ENCODE results near the gene MEF2D.

DNA sequence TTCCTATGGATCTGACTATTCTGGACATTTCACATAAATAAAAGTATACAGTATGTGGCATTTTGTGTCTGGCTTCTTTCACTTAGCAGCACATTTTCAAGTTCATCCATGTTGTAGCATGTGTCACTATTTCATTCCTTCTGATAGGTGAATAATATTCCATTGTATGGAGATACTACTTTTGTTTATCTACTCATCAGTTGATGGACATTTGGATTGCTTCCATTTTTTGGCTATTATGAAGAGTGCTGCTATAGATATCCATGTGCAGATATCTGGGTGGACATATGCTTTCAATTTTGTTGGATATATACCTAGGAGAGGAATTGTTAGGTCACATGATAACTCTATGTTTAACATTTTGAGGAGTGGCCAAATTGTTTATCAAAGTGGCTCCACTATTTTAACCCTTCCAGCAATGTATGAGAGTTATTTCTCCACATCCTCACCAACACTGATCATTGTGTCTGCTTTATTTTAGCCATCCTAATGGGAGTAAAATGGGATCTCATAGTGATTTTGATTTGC lies 21.9 kb upstream of the MEF2D start:
- TF ChIP-seq CTCF (conservative IDR thresholded peaks at IDR 0.05; ENCODE audit: low read depth, low read length) (no peak), EZH2 (IDR thresholded peaks at IDR 0.05; ENCODE audit: borderline replicate concordance, low read depth, low read length, poor library complexity, severe bottlenecking) (no peak)

All from A673 (cell line).